Measurements from ENCODE around the gene RAI1.

Gene RAI1

GRCh38 chr17:17819111-17819510 is 137.9 kb downstream of the RAI1 start:
- DNase-seq = no peak

GRCh38 chr17:17819561-17819995 is 138.3 kb downstream of the RAI1 start:
- no peak for DNase-seq

- no peak for DNase-seq
These were observed 138.8 kb downstream of the RAI1 start for GRCh38 chr17:17820046-17820445.

GRCh38 chr17:17820463-17821158 is 139.4 kb downstream of the RAI1 start:
- DNase-seq = no peak

GRCh38 chr17:17822189-17822588 is 140.9 kb downstream of the RAI1 start:
- DNase-seq = no peak

- no peak for DNase-seq
These were observed 141.4 kb downstream of the RAI1 start for GRCh38 chr17:17822616-17823015.

- peak; percentile 77 for DNase-seq
These were observed 142.3 kb downstream of the RAI1 start for GRCh38 chr17:17823433-17824118.

GRCh38 chr17:17824119-17824782 is 143.0 kb downstream of the RAI1 start:
- DNase-seq = no peak

- no peak for DNase-seq
These were observed 143.7 kb downstream of the RAI1 start for GRCh38 chr17:17824783-17825614.

- no peak for DNase-seq
These were observed 145.1 kb downstream of the RAI1 start for GRCh38 chr17:17826342-17826713.

GRCh38 chr17:17826942-17827785 is 145.9 kb downstream of the RAI1 start:
- DNase-seq = no peak

- DNase-seq = no peak
These were observed 146.8 kb downstream of the RAI1 start for GRCh38 chr17:17827826-17828621.

- no peak for DNase-seq
These were observed 149.0 kb downstream of the RAI1 start for GRCh38 chr17:17830269-17830567.

GRCh38 chr17:17830740-17831207 is 149.5 kb downstream of the RAI1 start:
- DNase-seq = no peak

GRCh38 chr17:17831208-17832031 is 150.2 kb downstream of the RAI1 start:
- DNase-seq = no peak

- no peak for DNase-seq
These were observed 150.7 kb downstream of the RAI1 start for GRCh38 chr17:17832032-17832363.

GRCh38 chr17:17833658-17834357 is 152.6 kb downstream of the RAI1 start:
- no peak for DNase-seq

- no peak for DNase-seq
These were observed 153.7 kb downstream of the RAI1 start for GRCh38 chr17:17834974-17835373.

GRCh38 chr17:17835415-17836249 is 154.4 kb downstream of the RAI1 start:
- no peak for DNase-seq

Measured in NCI-H774 (cell line).